Keratinocyte (primary cell): ENCODE results near the gene CCL1. TPM values are rescaled to one million over a fixed set of nuclear protein-coding genes. Genes with fewer than 3 reads are reported as not detected.

Experiments used
- DNase-seq: peaks from one replicate; pipeline ENCODE4 v3.0.0-alpha.2; 2011; ENCODE audit warnings: low read depth, missing footprints, low spot score
- FAIRE-seq: peaks from 2 replicates; lab custom pipeline; 2011; peaks lifted over from hg19 to GRCh38; lab: Jason Lieb, UNC
- H2AFZ ChIP-seq: 2 replicates; pipeline ENCODE4 v1.6.0; 2012; ENCODE audit warnings: low read length, control low read depth, inconsistent platforms; ENCODE audit not compliant: control insufficient read depth
- H3K27ac ChIP-seq: 2 replicates; pipeline ENCODE4 v1.5.1; 2011; ENCODE audit warnings: low read length; ENCODE audit not compliant: control insufficient read depth, insufficient read depth
- H3K27me3 ChIP-seq: 3 replicates; pipeline ENCODE4 v1.6.0; 2011; ENCODE audit warnings: low read length; ENCODE audit not compliant: control insufficient read depth, insufficient read depth; ENCODE audit errors: extremely low read depth
- H3K36me3 ChIP-seq, 2 experiments: 2 replicates in 1 of 2; 3 replicates in 1 of 2; pipeline ENCODE4 v1.5.1; 2011; ENCODE audit warnings: low read length in 2 of 2, mild to moderate bottlenecking in 1 of 2; ENCODE audit not compliant: control insufficient read depth in 2 of 2, insufficient read depth in 2 of 2; ENCODE audit errors: extremely low read depth in 1 of 2
- H3K4me1 ChIP-seq: 3 replicates; pipeline ENCODE4 v1.5.1; 2011; ENCODE audit warnings: low read length; ENCODE audit not compliant: control insufficient read depth, insufficient read depth; ENCODE audit errors: extremely low read depth
- H3K4me2 ChIP-seq: 3 replicates; pipeline ENCODE4 v1.6.0; 2011; ENCODE audit warnings: low read depth, low read length; ENCODE audit not compliant: control insufficient read depth, insufficient read depth; ENCODE audit errors: extremely low read depth
- H3K4me3 ChIP-seq, 3 experiments: fragments of 200-600 bp in 1 of 3; sonication (generic) in 1 of 3; 2 replicates in 2 of 3; 3 replicates in 1 of 3; pipeline ENCODE4 v1.5.1; 2011 to 2016; ENCODE audit warnings: low read length in 3 of 3, mild to moderate bottlenecking in 3 of 3, control low read depth in 2 of 3, inconsistent platforms in 1 of 3, low read depth in 1 of 3, mixed read lengths in 1 of 3, mixed run types in 1 of 3, moderate library complexity in 1 of 3; ENCODE audit not compliant: control insufficient read depth in 2 of 3, insufficient read depth in 2 of 3; ENCODE audit errors: extremely low read depth in 1 of 3
- H3K79me2 ChIP-seq: 2 replicates; pipeline ENCODE4 v1.6.0; 2012; ENCODE audit warnings: low read length; ENCODE audit not compliant: control insufficient read depth, insufficient read depth
- H3K9ac ChIP-seq: 3 replicates; pipeline ENCODE4 v1.6.0; 2011; ENCODE audit warnings: low read length; ENCODE audit not compliant: control insufficient read depth, insufficient read depth; ENCODE audit errors: extremely low read depth
- H3K9me1 ChIP-seq: 3 replicates; pipeline ENCODE4 v1.6.0; 2011; ENCODE audit warnings: low read length; ENCODE audit not compliant: control insufficient read depth, insufficient read depth; ENCODE audit errors: extremely low read depth
- H3K9me3 ChIP-seq: 2 replicates; pipeline ENCODE4 v1.5.1; 2012; ENCODE audit warnings: low read depth, low read length; ENCODE audit not compliant: control insufficient read depth
- H4K20me1 ChIP-seq: 3 replicates; pipeline ENCODE4 v1.6.0; 2011; ENCODE audit warnings: low read length; ENCODE audit not compliant: control insufficient read depth, insufficient read depth; ENCODE audit errors: extremely low read depth
- EZH2 ChIP-seq: IDR thresholded peaks from one replicate; pipeline ENCODE4 v1.6.1; 2012; ENCODE audit warnings: inconsistent platforms, mild to moderate bottlenecking, low read length, moderate library complexity
- dilution Hi-C: fragments of 300-500 bp; cut with MboI; formaldehyde crosslinking; loops from one replicate; pipeline ENCODE4 v1.7.0; 2020; ENCODE audit warnings: low sequenced_read_pairs; ENCODE audit not compliant: extremely low pct_ligation_motif_present
- polyA plus RNA-seq, 5 experiments: library from polyadenylated mRNA; depleted of rRNA in 3 of 5; stranded (reverse) in 3 of 5; stranded (forward) in 1 of 5; unstranded in 1 of 5; fragments of >200 nt; gene quantifications; 1 replicate in 1 of 5; 2 replicates in 3 of 5; 3 replicates in 1 of 5; pipeline versions ENCODE4 v1.2.1 to v1.2.3, GENCODE V29; 2011 to 2012; ENCODE audit warnings: missing spikeins in 2 of 5, low read depth in 1 of 5, low replicate concordance in 1 of 5
- TF ChIP-seq, protein P1 (sequence below), 3 experiments: IDR thresholded peaks in 1 of 3; conservative IDR thresholded peaks in 1 of 3; optimal IDR thresholded peaks in 1 of 3; 2 replicates in 2 of 3; 3 replicates in 1 of 3; pipeline versions ENCODE3 to v1.5.1; 2011; ENCODE audit warnings: low read length in 3 of 3, mild to moderate bottlenecking in 3 of 3, moderate library complexity in 2 of 3, control low read depth in 1 of 3, inconsistent platforms in 1 of 3; ENCODE audit not compliant: insufficient read depth in 2 of 3; ENCODE audit errors: extremely low read depth in 1 of 3

The CCL1 gene
- polyA plus RNA-seq, 1 donor (not counting 4 experiments of a cell fraction or from before 2014, with no cell fraction given): not detected

DNA sequence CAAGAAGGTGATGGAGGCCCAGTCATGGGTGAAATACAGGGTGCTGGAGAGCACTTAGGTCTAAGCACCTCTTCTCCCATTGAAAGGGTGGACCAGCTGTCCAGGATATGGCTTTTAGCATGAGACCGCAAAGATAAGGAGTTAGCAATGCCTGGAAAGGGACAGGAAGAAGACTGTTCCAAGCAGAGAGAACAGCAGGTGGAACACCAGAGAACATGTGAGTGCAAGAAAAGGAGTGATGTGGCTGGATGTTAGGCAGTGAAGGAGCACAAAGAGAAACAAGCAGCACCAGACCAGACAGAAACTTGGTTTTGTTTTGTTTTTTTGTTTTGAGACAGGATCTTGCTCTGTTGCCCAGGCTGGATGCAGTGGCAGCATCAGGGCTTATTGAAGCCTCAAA, 45.4 kb upstream of the CCL1 start:
- no peak for TF ChIP-seq EZH2
- TF ChIP-seq, protein P1, sequence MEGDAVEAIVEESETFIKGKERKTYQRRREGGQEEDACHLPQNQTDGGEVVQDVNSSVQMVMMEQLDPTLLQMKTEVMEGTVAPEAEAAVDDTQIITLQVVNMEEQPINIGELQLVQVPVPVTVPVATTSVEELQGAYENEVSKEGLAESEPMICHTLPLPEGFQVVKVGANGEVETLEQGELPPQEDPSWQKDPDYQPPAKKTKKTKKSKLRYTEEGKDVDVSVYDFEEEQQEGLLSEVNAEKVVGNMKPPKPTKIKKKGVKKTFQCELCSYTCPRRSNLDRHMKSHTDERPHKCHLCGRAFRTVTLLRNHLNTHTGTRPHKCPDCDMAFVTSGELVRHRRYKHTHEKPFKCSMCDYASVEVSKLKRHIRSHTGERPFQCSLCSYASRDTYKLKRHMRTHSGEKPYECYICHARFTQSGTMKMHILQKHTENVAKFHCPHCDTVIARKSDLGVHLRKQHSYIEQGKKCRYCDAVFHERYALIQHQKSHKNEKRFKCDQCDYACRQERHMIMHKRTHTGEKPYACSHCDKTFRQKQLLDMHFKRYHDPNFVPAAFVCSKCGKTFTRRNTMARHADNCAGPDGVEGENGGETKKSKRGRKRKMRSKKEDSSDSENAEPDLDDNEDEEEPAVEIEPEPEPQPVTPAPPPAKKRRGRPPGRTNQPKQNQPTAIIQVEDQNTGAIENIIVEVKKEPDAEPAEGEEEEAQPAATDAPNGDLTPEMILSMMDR (optimal IDR thresholded peaks at IDR 0.05 in 1 of 3, IDR thresholded peaks at IDR 0.05 in 1 of 3, conservative IDR thresholded peaks at IDR 0.05 in 1 of 3; ENCODE audit: extremely low read depth in 1 of 3, insufficient read depth in 2 of 3, low read length in 3 of 3): no peak
- Histone ChIP-seq H3K27ac (no peak overlapping the region), H2AFZ (no peak overlapping the region), H3K9me1 (no peaks in the 10 kb centered on the region), H3K4me2 (no peak overlapping the region), H3K27me3 (no peaks in the 10 kb centered on the region), H3K9me3 (no peaks in the 10 kb centered on the region), H4K20me1 (no peaks in the 10 kb centered on the region), H3K4me1 (peaks cover 7% of the 10 kb centered on the region), H3K79me2 (no peaks in the 10 kb centered on the region), H3K4me3 (no peak overlapping the region), H3K9ac (no peak overlapping the region), H3K36me3 (no peaks in the 10 kb centered on the region)
- FAIRE-seq (no peak), DNase-seq (no peak)
- dilution Hi-C loops: loop anchor here (25.0 kb wide), 1 partner anchor 104 kb away; no protein-coding TSS in a partner anchor

DNA sequence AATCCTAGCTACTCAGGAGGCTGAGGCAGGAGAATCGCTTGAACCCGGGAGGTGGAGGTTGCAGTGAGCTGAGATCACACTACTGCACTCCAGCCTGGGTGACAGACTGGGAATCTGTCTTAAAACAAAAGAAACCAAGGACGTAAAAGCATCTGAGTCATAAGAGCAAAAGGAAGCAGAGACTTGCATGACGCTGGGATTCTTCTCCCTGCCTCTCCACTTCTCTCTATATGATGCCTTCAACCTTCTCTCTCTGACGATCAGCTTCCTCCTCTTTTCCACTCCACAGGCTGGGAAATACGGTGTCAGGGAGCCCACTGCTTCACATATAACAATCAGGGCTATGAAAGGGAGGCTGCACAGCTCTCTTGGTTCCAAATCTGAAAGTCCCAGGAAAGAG, 43.2 kb upstream of the CCL1 start:
- H4K20me1 ChIP-seq: no peaks in the 10 kb centered on the region
- peaks cover 4% of the 10 kb centered on the region for H3K4me1 ChIP-seq
- no peak overlapping the region for H2AFZ ChIP-seq
- H3K9me1 ChIP-seq: no peaks in the 10 kb centered on the region
- dilution Hi-C loops: loop anchor here (25.0 kb wide), 1 partner anchor 106 kb away; no protein-coding TSS in a partner anchor
- TF ChIP-seq, protein P1 (optimal IDR thresholded peaks at IDR 0.05 in 1 of 3, IDR thresholded peaks at IDR 0.05 in 1 of 3, conservative IDR thresholded peaks at IDR 0.05 in 1 of 3; ENCODE audit: extremely low read depth in 1 of 3, insufficient read depth in 2 of 3, low read length in 3 of 3): no peak
- DNase-seq: no peak
- H3K36me3 ChIP-seq: no peaks in the 10 kb centered on the region
- no peaks in the 10 kb centered on the region for H3K27me3 ChIP-seq
- H3K4me2 ChIP-seq: no peak overlapping the region
- no peaks in the 10 kb centered on the region for H3K9me3 ChIP-seq
- no peak for FAIRE-seq
- H3K4me3 ChIP-seq: no peak overlapping the region
- H3K27ac ChIP-seq: no peak overlapping the region
- H3K79me2 ChIP-seq: no peaks in the 10 kb centered on the region
- H3K9ac ChIP-seq: no peak overlapping the region
